Panc1 (cell line): Measurements from ENCODE around the gene ATP9A. TPM values are rescaled to one million over a fixed set of nuclear protein-coding genes. Genes with fewer than 3 reads are reported as not detected.
"Not testable (repeated sequence)": the region's sequence is repeated elsewhere in the genome, so short reads cannot be mapped to it uniquely, and the experiment has no call there.

Experiments used
- ATAC-seq: fragments of 200-7000 bp; cut with Tn5 transposase; 2 replicates; pipeline ENCODE4 v1.9.1; 2020; ENCODE audit warnings: mild to moderate bottlenecking, moderate library complexity
- BruUV-seq: library from RNA; stranded (reverse); fragments of 400-500 nt; replicated peaks from 2 replicates; lab custom pipeline; 2021; lab: Mats Ljungman, UMichigan
- CTCF ChIA-PET: fragments of 300-600 bp; sonication (Branson Sonifier 250); formaldehyde crosslinking; loops from one replicate; lab custom pipeline; 2022; ENCODE audit warnings: antibody characterized with exemption; lab: Charles Lee
- POLR2A ChIA-PET: fragments of 300-600 bp; sonication (Branson Sonifier 250); formaldehyde crosslinking; loops from one replicate; lab custom pipeline; 2022; ENCODE audit warnings: antibody characterized with exemption; lab: Charles Lee
- DNase-seq: peaks from one replicate; pipeline ENCODE4 v3.0.0-alpha.2; 2010; ENCODE audit warnings: low read depth, low spot score
- H3K27ac ChIP-seq: 2 replicates; pipeline ENCODE4 v1.5.1; 2011; ENCODE audit warnings: mild to moderate bottlenecking, low read length, inconsistent platforms
- H3K27me3 ChIP-seq: fragments of 200-500 bp; sonication (Bioruptor generic); 2 replicates; pipeline ENCODE4 v1.6.0; 2014; ENCODE audit warnings: low read length, inconsistent platforms; ENCODE audit not compliant: control insufficient read depth, insufficient read depth
- H3K36me3 ChIP-seq: fragments of 200-500 bp; sonication (Bioruptor generic); 2 replicates; pipeline ENCODE4 v1.5.1; 2014; ENCODE audit warnings: inconsistent platforms, mild to moderate bottlenecking, low read length, moderate library complexity; ENCODE audit not compliant: control insufficient read depth, insufficient read depth
- H3K4me1 ChIP-seq: 2 replicates; pipeline ENCODE4 v1.5.1; 2011; ENCODE audit warnings: inconsistent platforms, mild to moderate bottlenecking, low read length, moderate library complexity; ENCODE audit not compliant: control insufficient read depth, insufficient read depth
- H3K4me3 ChIP-seq, 2 experiments: 2 replicates each; pipeline ENCODE4 v1.5.1; 2011 to 2012; ENCODE audit warnings: low read depth in 2 of 2, low read length in 2 of 2, mild to moderate bottlenecking in 2 of 2, inconsistent platforms in 1 of 2, moderate library complexity in 1 of 2
- H3K9me3 ChIP-seq: fragments of 200-500 bp; sonication (Bioruptor generic); 2 replicates; pipeline ENCODE4 v1.5.1; 2014; ENCODE audit warnings: low read depth, mild to moderate bottlenecking, inconsistent platforms, low read length, moderate library complexity; ENCODE audit not compliant: control insufficient read depth, insufficient read depth
- CTCF ChIP-seq: fragments of 450-650 bp; IDR thresholded peaks from 2 replicates; pipeline ENCODE4 v1.5.1; 2017; ENCODE audit warnings: mild to moderate bottlenecking
- POLR2AphosphoS5 ChIP-seq: IDR thresholded peaks from 2 replicates; pipeline ENCODE4 v1.6.1; 2012; ENCODE audit warnings: mild to moderate bottlenecking, low read depth, low read length, moderate library complexity
- REST ChIP-seq, 2 experiments: IDR thresholded peaks; 2 replicates each; pipeline ENCODE4 v1.6.1; 2011 to 2012; ENCODE audit warnings: low read depth in 2 of 2, control low read depth in 1 of 2, low read length in 1 of 2, mild to moderate bottlenecking in 1 of 2, moderate library complexity in 1 of 2; ENCODE audit not compliant: insufficient read depth in 1 of 2
- SIN3A ChIP-seq: IDR thresholded peaks from 2 replicates; pipeline ENCODE4 v1.6.1; 2012; ENCODE audit warnings: low read depth, mild to moderate bottlenecking, low read length, moderate library complexity, borderline replicate concordance; ENCODE audit not compliant: insufficient read depth
- TCF7L2 ChIP-seq: IDR thresholded peaks from 2 replicates; pipeline ENCODE4 v1.6.1; 2011; ENCODE audit warnings: mild to moderate bottlenecking, low read depth, low read length, inconsistent platforms
- in situ Hi-C: cut with HindIII; loops from 2 replicates; pipeline ENCODE4 v1.10.0; 2016; ENCODE audit warnings: low sequenced_read_pairs, low pct_unique_long_range_greater_than_20kb
- intact Hi-C: fragments of 100-400 bp; cut with micrococcal nuclease; formaldehyde crosslinking; loops from one replicate; pipeline ENCODE4 v1.10.0; 2022; ENCODE audit not compliant: unreplicated experiment
- total RNA-seq: library from RNA; stranded (reverse); gene quantifications from one replicate; pipeline ENCODE4 v1.2.1, GENCODE V29; 2021; ENCODE audit not compliant: unreplicated experiment

Gene ATP9A
- total RNA-seq, 1 experiment from 2014 or later = 8.7 TPM

- TF ChIP-seq SIN3A (no peak), REST (IDR thresholded peaks at IDR 0.05; ENCODE audit: insufficient read depth in 1 of 2, low read depth in 2 of 2, low read length in 1 of 2) (no peak), CTCF (no peak), POLR2AphosphoS5 (no peak), TCF7L2 (no peak)
- POLR2A ChIA-PET = interaction anchor here (0.7 kb wide), 2 partner anchors 71 to 361 kb away, joined by 3 to 8 read pairs; no protein-coding TSS in a partner anchor
Measured at GRCh38 chr20:51766994-51767866, 960 bp downstream of the ATP9A start.

GRCh38 chr20:51765381-51765780 is 2.8 kb downstream of the ATP9A start:
- POLR2A ChIA-PET, H3K4me3 ChIP-seq, ATAC-seq, in situ Hi-C loops, DNase-seq, CTCF ChIA-PET, BruUV-seq, intact Hi-C loops, H3K27ac ChIP-seq, H3K4me1 ChIP-seq, H3K9me3 ChIP-seq, H3K36me3 ChIP-seq, H3K27me3 ChIP-seq: not testable (repeated sequence)

More at GRCh38 chr20:51766994-51767866, 960 bp downstream of the ATP9A start:
- Histone ChIP-seq H3K36me3 (no peaks in the 10 kb centered on the region; the same call in 1 of the 2 replicates), H3K27me3 (no peaks in the 10 kb centered on the region), H3K27ac (peak overlapping the region; percentile 64), H3K4me3 (peak overlapping the region; percentile 55 to 83), H3K9me3 (no peaks in the 10 kb centered on the region), H3K4me1 (0 out of 2 replicates have a peak, but pooled peaks cover 2% of the 10 kb centered on the region)
- CTCF ChIA-PET = interaction anchor here (0.5 to 0.7 kb wide), 2 partner anchors 130 to 1796 kb away, joined by 4 to 6 read pairs; no protein-coding TSS in a partner anchor
- ATAC-seq (peak; percentile 96), DNase-seq (no peak)
- intact Hi-C loops = no loop called here
- in situ Hi-C loops = no loop called here
- no TSS peak for BruUV-seq
